ENCODE measurements around the gene KLK3. TPM values are rescaled to one million over a fixed set of nuclear protein-coding genes. Genes with fewer than 3 reads are reported as not detected.

KLK3 gene
- total RNA-seq, 3 donors from 2014 or later (not counting 1 experiment from before 2014, with no cell fraction given), result not detected

DNA sequence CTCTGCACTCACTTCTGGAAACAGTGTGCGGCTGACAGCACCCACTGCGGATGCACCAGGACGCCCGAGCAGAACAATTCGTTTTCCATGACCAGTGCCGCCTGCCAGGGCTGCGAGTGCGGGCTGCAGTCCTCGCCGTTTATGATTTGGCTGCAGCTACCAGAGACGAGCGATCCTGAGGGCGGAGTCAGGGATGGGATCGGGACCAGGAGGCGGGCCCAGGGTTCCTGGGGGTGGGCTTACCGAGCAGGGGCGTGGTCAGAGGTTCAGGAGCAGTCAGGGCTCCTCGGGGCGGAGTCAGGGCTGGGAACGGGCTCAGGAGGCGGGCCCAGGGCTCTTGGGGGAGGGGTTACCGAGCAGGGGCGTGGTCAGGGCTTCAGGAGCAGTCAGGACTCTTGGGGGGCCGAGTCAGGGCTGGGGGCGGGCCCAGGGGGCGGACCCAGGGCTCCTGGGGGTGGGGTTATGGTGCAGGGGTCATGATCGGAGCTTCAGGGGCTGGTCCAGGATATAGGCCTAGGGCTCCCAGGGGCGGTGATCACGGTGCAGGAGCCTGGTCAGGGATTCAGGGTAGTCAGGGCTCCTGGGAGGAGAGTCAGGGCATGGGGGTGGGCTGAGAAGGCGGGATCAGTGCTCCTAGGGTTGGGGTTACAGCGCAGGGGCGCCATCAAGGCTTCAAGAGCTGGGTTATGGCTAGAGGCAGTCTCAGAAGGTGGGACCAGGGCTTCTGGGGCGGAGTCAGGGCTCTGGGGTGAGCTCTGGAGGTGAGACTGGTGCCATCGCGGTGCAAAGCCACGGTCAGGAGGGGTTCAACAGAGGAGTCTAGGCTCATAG is 54.7 kb downstream of the KLK3 start:
- H3K9me3 ChIP-seq (ENCODE audit: control insufficient read depth, insufficient read depth, low read length), result no peaks in the 10 kb centered on the region
- Mint-ChIP-seq H3K4me1 (peaks cover 0 to 10% of the 10 kb centered on the region in 2 donors), H3K36me3 (no peaks in the 10 kb centered on the region), H3K9me3 (no peaks in the 10 kb centered on the region), H3K4me3 (peak overlapping the region; percentile 28), H3K27ac (no peak overlapping the region), H3K27me3 (ENCODE audit: low read depth in 2 of 2) (peaks cover 47 to 48% of the 10 kb centered on the region in 2 donors)
- WGBS (ENCODE audit: insufficient coverage), result 6% methylated on average over 36 of the region's 36 CpGs
- intact Hi-C loops (cut with micrococcal nuclease), result no loop called here
- H3K4me1 ChIP-seq (ENCODE audit: control insufficient read depth, insufficient read depth, low read length), result peaks cover 9% of the 10 kb centered on the region
- TF ChIP-seq, protein P1, sequence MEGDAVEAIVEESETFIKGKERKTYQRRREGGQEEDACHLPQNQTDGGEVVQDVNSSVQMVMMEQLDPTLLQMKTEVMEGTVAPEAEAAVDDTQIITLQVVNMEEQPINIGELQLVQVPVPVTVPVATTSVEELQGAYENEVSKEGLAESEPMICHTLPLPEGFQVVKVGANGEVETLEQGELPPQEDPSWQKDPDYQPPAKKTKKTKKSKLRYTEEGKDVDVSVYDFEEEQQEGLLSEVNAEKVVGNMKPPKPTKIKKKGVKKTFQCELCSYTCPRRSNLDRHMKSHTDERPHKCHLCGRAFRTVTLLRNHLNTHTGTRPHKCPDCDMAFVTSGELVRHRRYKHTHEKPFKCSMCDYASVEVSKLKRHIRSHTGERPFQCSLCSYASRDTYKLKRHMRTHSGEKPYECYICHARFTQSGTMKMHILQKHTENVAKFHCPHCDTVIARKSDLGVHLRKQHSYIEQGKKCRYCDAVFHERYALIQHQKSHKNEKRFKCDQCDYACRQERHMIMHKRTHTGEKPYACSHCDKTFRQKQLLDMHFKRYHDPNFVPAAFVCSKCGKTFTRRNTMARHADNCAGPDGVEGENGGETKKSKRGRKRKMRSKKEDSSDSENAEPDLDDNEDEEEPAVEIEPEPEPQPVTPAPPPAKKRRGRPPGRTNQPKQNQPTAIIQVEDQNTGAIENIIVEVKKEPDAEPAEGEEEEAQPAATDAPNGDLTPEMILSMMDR (IDR thresholded peaks at IDR 0.05), result no peak
- H3K36me3 ChIP-seq (ENCODE audit: control insufficient read depth, insufficient read depth, low read length), result no peaks in the 10 kb centered on the region
- DNase-seq, result peak in 1 of 2 donors; percentile 14
- peaks cover 20% of the 10 kb centered on the region for H3K27me3 ChIP-seq (ENCODE audit: control insufficient read depth, insufficient read depth, low read length)
- H3K27ac ChIP-seq (ENCODE audit: low read length), result no peak overlapping the region
- ATAC-seq, result peak in 1 of 3 donors; percentile 62
- no peak overlapping the region for H3K4me3 ChIP-seq (ENCODE audit: low read length)

Other genes with a start within 250 kb of the KLK3 start
- gene SYT3, start 215.0 kb upstream of the KLK3 start, total RNA-seq, result not detected
- gene C19orf81, start 205.5 kb upstream of the KLK3 start, total RNA-seq, result not detected
- gene SHANK1, start 135.1 kb upstream of the KLK3 start, total RNA-seq, result under 1 TPM; 0.05 to 0.75 (median 0.20) TPM
- 1 to 10 TPM; 2.3 to 4.0 (median 3.3) TPM for gene CLEC11A, start 131.6 kb upstream of the KLK3 start, total RNA-seq
- not detected for gene GPR32, start 84.5 kb upstream of the KLK3 start, total RNA-seq
- gene ACP4, start 64.5 kb upstream of the KLK3 start, total RNA-seq, result not detected
- not detected for gene KLK1, start 31.1 kb upstream of the KLK3 start, total RNA-seq
- gene KLK15, start 21.3 kb upstream of the KLK3 start, total RNA-seq, result not detected
- gene KLK2, start 18.5 kb downstream of the KLK3 start, total RNA-seq, result not detected
- gene KLK4, start 56.5 kb downstream of the KLK3 start, total RNA-seq, result not detected
- gene KLK5, start 98.1 kb downstream of the KLK3 start, total RNA-seq, result not detected
- not detected for gene KLK6, start 114.7 kb downstream of the KLK3 start, total RNA-seq
- gene KLK7, start 129.0 kb downstream of the KLK3 start, total RNA-seq, result not detected
- gene KLK8, start 146.7 kb downstream of the KLK3 start, total RNA-seq, result not detected
- not detected for gene KLK10, start 164.8 kb downstream of the KLK3 start, total RNA-seq
- gene KLK11, start 171.7 kb downstream of the KLK3 start, total RNA-seq, result not detected
- gene KLK12, start 180.1 kb downstream of the KLK3 start, total RNA-seq, result not detected
- not detected for gene KLK13, start 210.2 kb downstream of the KLK3 start, total RNA-seq
- 1 to 10 TPM in 2 of 3 donors, under 1 TPM in 1; 0.64 to 1.3 (median 1.1) TPM for gene KLK14, start 228.0 kb downstream of the KLK3 start, total RNA-seq

All from natural killer cell (primary cell).